Fibroblast of lung (primary cell): ENCODE measurements around the gene FAM222B. TPM values are rescaled to one million over a fixed set of nuclear protein-coding genes. Genes with fewer than 3 reads are reported as not detected.

Experiments used
- DNase-seq, 2 donors: peaks; one replicate each; pipeline versions ENCODE4 v3.0.0 to v3.0.0-alpha.2; 2010; ENCODE audit warnings: low read depth in 2 of 2
- H2AFZ ChIP-seq: 2 replicates; pipeline ENCODE4 v1.5.1; 2012; ENCODE audit warnings: low read length, control low read depth, inconsistent platforms
- H3K27ac ChIP-seq: 2 replicates; pipeline ENCODE4 v1.5.1; 2011; ENCODE audit warnings: low read length, control low read depth; ENCODE audit not compliant: insufficient read depth
- H3K27me3 ChIP-seq: 2 replicates; pipeline ENCODE4 v1.5.1; 2011; ENCODE audit warnings: mild to moderate bottlenecking, low read length; ENCODE audit not compliant: control insufficient read depth, insufficient read depth
- H3K36me3 ChIP-seq: 2 replicates; pipeline ENCODE4 v1.5.1; 2011; ENCODE audit warnings: low read length; ENCODE audit not compliant: control insufficient read depth, insufficient read depth
- H3K4me1 ChIP-seq: 2 replicates; pipeline ENCODE4 v1.5.1; 2011; ENCODE audit warnings: low read length; ENCODE audit not compliant: control insufficient read depth, insufficient read depth; ENCODE audit errors: extremely low read depth
- H3K4me2 ChIP-seq: 2 replicates; pipeline ENCODE4 v1.5.1; 2011; ENCODE audit warnings: low read length, control low read depth; ENCODE audit not compliant: insufficient read depth; ENCODE audit errors: extremely low read depth
- H3K4me3 ChIP-seq, 4 experiments: fragments of 200-600 bp in 1 of 4; sonication (generic) in 1 of 4; replicated peaks in 1 of 4; 2 replicates each; pipeline ENCODE4 v1.5.1; 2011 to 2016; ENCODE audit warnings: low read length in 4 of 4, low read depth in 3 of 4, mild to moderate bottlenecking in 3 of 4, control low read depth in 2 of 4, inconsistent platforms in 1 of 4, mixed read lengths in 1 of 4; ENCODE audit not compliant: insufficient read depth in 1 of 4; ENCODE audit errors: control extremely low read depth in 1 of 4
- H3K79me2 ChIP-seq: 2 replicates; pipeline ENCODE4 v1.5.1; 2012; ENCODE audit warnings: mild to moderate bottlenecking, low read length, inconsistent platforms; ENCODE audit not compliant: control insufficient read depth, insufficient read depth
- H3K9ac ChIP-seq: 2 replicates; pipeline ENCODE4 v1.5.1; 2011; ENCODE audit warnings: mild to moderate bottlenecking, low read length, control low read depth; ENCODE audit not compliant: insufficient read depth
- H3K9me3 ChIP-seq: 2 replicates; pipeline ENCODE4 v1.5.1; 2012; ENCODE audit warnings: low read depth, low read length; ENCODE audit not compliant: control insufficient read depth, insufficient read depth
- H4K20me1 ChIP-seq: 2 replicates; pipeline ENCODE4 v1.5.1; 2011; ENCODE audit warnings: low read length; ENCODE audit not compliant: control insufficient read depth, insufficient read depth; ENCODE audit errors: extremely low read depth
- CTCF ChIP-seq, 2 donors: IDR thresholded peaks in 1 of 2; conservative IDR thresholded peaks in 1 of 2; 1 replicate in 1 of 2; 2 replicates in 1 of 2; pipeline ENCODE4 v1.5.1; 2011 to 2012; ENCODE audit warnings: low read length in 2 of 2, control low read depth in 1 of 2, inconsistent platforms in 1 of 2, low read depth in 1 of 2, mild to moderate bottlenecking in 1 of 2
- EZH2 ChIP-seq: IDR thresholded peaks from 2 replicates; pipeline ENCODE4 v1.5.1; 2012; ENCODE audit warnings: low read length, control low read depth, mild to moderate bottlenecking; ENCODE audit errors: missing control alignments
- polyA plus RNA-seq, 2 donors: library from polyadenylated mRNA; depleted of rRNA in 1 of 2; stranded (reverse) in 1 of 2; unstranded in 1 of 2; fragments of >200 nt; gene quantifications; 2 replicates each; pipeline ENCODE4 v1.2.1, GENCODE V29; 2011 to 2012; ENCODE audit warnings: missing spikeins in 1 of 2
- total RNA-seq: library from RNA; depleted of rRNA; stranded (reverse); fragments of >200 nt; gene quantifications from 2 replicates; pipeline ENCODE4 v1.2.1, GENCODE V29; 2014

FAM222B gene
- total and polyA plus RNA-seq, 2 donors (not counting 1 experiment from before 2014, with no cell fraction given) = 2.8 to 9.0 TPM

DNA sequence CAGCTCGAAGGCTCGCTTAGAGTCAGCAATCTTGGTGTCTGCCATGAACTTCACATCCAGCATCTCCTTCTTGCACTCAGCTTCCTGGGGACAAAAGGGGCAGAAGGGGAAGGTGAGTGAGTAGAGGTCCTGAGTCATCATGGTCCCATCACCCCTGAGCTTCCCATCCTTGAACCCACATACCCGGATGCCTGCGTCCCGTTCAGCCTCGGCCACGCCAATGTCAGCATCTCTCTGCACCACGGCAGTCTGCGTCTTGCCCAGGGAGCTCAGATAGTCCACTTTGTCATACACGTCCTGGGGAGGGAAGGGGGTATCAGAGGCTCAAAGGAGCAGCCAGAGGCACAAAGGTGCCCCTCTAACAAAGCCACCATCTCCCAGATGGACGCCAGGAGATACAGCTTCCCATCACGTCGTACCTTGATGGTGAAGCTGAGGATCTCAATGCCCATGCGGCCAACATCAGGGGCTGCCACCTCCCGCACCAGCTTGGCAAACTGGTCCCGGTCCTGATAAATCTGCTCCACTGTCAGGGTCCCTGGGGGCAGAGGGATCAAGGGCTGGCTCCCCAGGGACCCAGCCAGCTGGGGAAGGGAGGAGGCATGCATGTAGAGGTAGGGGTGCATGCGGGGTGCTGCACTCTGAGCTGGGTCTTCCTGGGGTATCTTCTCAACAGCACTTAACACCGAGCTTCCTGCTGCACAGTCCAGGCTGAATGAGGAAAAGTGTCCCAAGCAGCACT is 39.7 kb upstream of the FAM222B start:
- Histone ChIP-seq H2AFZ (no peak overlapping the region), H3K9me3 (no peaks in the 10 kb centered on the region), H3K27ac (no peak overlapping the region), H3K9ac (no peak overlapping the region), H3K36me3 (peaks cover 35% of the 10 kb centered on the region), H3K4me2 (no peak overlapping the region), H3K4me1 (no peaks in the 10 kb centered on the region), H3K4me3 (no peak overlapping the region), H3K79me2 (no peaks in the 10 kb centered on the region), H4K20me1 (no peaks in the 10 kb centered on the region), H3K27me3 (no peaks in the 10 kb centered on the region)
- TF ChIP-seq CTCF (conservative IDR thresholded peaks at IDR 0.05 in 1 of 2, IDR thresholded peaks at IDR 0.05 in 1 of 2; ENCODE audit: low read depth in 1 of 2, low read length in 2 of 2) = no peak
- TF ChIP-seq EZH2 = no peak
- no peak for DNase-seq

- Histone ChIP-seq H3K9ac (no peak overlapping the region), H3K4me2 (no peak overlapping the region), H3K4me3 (no peak overlapping the region), H3K27ac (no peak overlapping the region), H3K4me1 (no peaks in the 10 kb centered on the region), H3K36me3 (peaks cover 35% of the 10 kb centered on the region), H2AFZ (no peak overlapping the region), H3K27me3 (no peaks in the 10 kb centered on the region), H4K20me1 (no peaks in the 10 kb centered on the region), H3K9me3 (no peaks in the 10 kb centered on the region), H3K79me2 (no peaks in the 10 kb centered on the region)
- no peak for DNase-seq
- TF ChIP-seq CTCF (conservative IDR thresholded peaks at IDR 0.05 in 1 of 2, IDR thresholded peaks at IDR 0.05 in 1 of 2; ENCODE audit: low read depth in 1 of 2, low read length in 2 of 2) (no peak), EZH2 (no peak)
These were observed 39.0 kb upstream of the FAM222B start for GRCh38 chr17:28881533-28882056.

DNA sequence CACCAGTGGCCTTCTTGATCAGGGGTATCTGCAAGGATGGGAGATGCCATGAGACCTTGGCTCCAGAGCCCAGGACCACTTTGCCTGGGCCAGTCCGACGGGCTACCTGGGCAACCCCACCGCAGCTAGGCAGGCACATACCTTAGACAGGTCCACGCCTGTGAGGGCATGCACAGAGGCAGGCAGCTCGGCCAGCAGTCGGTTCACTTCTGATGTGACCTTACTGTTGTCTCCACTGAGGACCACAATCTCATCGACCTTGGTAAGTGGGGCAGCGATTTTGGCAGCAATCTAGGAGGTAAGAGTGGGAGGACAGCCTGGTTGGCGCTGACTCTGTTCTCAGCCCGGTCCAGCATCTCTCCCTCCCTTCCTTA is 38.0 kb upstream of the FAM222B start:
- H4K20me1 ChIP-seq = no peaks in the 10 kb centered on the region
- H3K4me3 ChIP-seq = no peak overlapping the region
- no peaks in the 10 kb centered on the region for H3K4me1 ChIP-seq
- no peak overlapping the region for H3K27ac ChIP-seq
- no peaks in the 10 kb centered on the region for H3K9me3 ChIP-seq
- H3K9ac ChIP-seq = no peak overlapping the region
- H3K79me2 ChIP-seq = no peaks in the 10 kb centered on the region
- no peak for DNase-seq
- H3K4me2 ChIP-seq = no peak overlapping the region
- peaks cover 33% of the 10 kb centered on the region for H3K36me3 ChIP-seq
- no peak overlapping the region for H2AFZ ChIP-seq
- TF ChIP-seq EZH2 = no peak
- no peak for TF ChIP-seq CTCF (conservative IDR thresholded peaks at IDR 0.05 in 1 of 2, IDR thresholded peaks at IDR 0.05 in 1 of 2; ENCODE audit: low read depth in 1 of 2, low read length in 2 of 2)
- no peaks in the 10 kb centered on the region for H3K27me3 ChIP-seq
